Measurements from ENCODE around the gene BAZ2A. TPM values are rescaled to one million over a fixed set of nuclear protein-coding genes. Genes with fewer than 3 reads are reported as not detected.
"Not testable (repeated sequence)": the region's sequence is repeated elsewhere in the genome, so short reads cannot be mapped to it uniquely, and the experiment has no call there.

The BAZ2A gene
- polyA plus RNA-seq, 1 experiment, result 65.1 TPM

GRCh38 chr12:56657416-56658379 lies 27.6 kb upstream of the BAZ2A start:
- CTCF ChIA-PET, result interaction anchor here (1.1 kb wide), 1 partner anchor 10 kb away, joined by 5 read pairs; no protein-coding TSS in a partner anchor
- Histone ChIP-seq H3K4me3 (ENCODE audit: low read depth, low read length) (no peak overlapping the region), H3K27me3 (ENCODE audit: control insufficient read depth, insufficient read depth, low read length) (no peaks in the 10 kb centered on the region), H3K36me3 (ENCODE audit: control insufficient read depth, insufficient read depth, low read length) (no peaks in the 10 kb centered on the region)
- POLR2A ChIA-PET, result no interaction called here
- no peak for TF ChIP-seq CTCF (IDR thresholded peaks at IDR 0.05; ENCODE audit: insufficient read depth, low read depth, low read length)
- DNase-seq (ENCODE audit: low read depth), result no peak

GRCh38 chr12:56653781-56654180 lies 23.7 kb upstream of the BAZ2A start:
- POLR2A ChIA-PET, result not testable (repeated sequence)

GRCh38 chr12:56648023-56648422 lies 17.9 kb upstream of the BAZ2A start:
- POLR2A ChIA-PET, result not testable (repeated sequence)
- CTCF ChIA-PET, result interaction anchor here (2.0 kb wide), 1 partner anchor 10 kb away, joined by 5 read pairs; no protein-coding TSS in a partner anchor

More at GRCh38 chr12:56653781-56654180, 23.7 kb upstream of the BAZ2A start:
- CTCF ChIA-PET; H3K27me3 ChIP-seq (ENCODE audit: control insufficient read depth, insufficient read depth, low read length); H3K4me3 ChIP-seq (ENCODE audit: low read depth, low read length); H3K36me3 ChIP-seq (ENCODE audit: control insufficient read depth, insufficient read depth, low read length); DNase-seq (ENCODE audit: low read depth): not testable (repeated sequence)

GRCh38 chr12:56645717-56646446 lies 15.8 kb upstream of the BAZ2A start, which contains the start of gene ATP5F1B:
Gene ATP5F1B, minus strand, starts transcription at chr12:56645984. Its CDS starts 21 bp downstream, at chr12:56645963.
- POLR2A ChIA-PET, result interaction anchor here (0.5 to 0.7 kb wide), 3 partner anchors 9 to 124 kb away, joined by 3 to 8 read pairs (median 7); no protein-coding TSS in a partner anchor
- H3K27me3 ChIP-seq (ENCODE audit: control insufficient read depth, insufficient read depth, low read length), result no peaks in the 10 kb centered on the region
- no peak for TF ChIP-seq CTCF (IDR thresholded peaks at IDR 0.05; ENCODE audit: insufficient read depth, low read depth, low read length)
- peaks cover 13% of the 10 kb centered on the region for H3K36me3 ChIP-seq (ENCODE audit: control insufficient read depth, insufficient read depth, low read length)
- CTCF ChIA-PET, result interaction anchor here (0.6 to 3.0 kb wide), 3 partner anchors 10 to 52 kb away, joined by 3 to 17 read pairs (median 3); no protein-coding TSS in a partner anchor
- DNase-seq (ENCODE audit: low read depth), result peak; percentile 100
- peak within 1 kb of the TSS; percentile 64 for H3K4me3 ChIP-seq (ENCODE audit: low read depth, low read length)

More at GRCh38 chr12:56648023-56648422, 17.9 kb upstream of the BAZ2A start:
- not testable (repeated sequence) for DNase-seq (ENCODE audit: low read depth); H3K4me3 ChIP-seq (ENCODE audit: low read depth, low read length); H3K36me3 ChIP-seq (ENCODE audit: control insufficient read depth, insufficient read depth, low read length); H3K27me3 ChIP-seq (ENCODE audit: control insufficient read depth, insufficient read depth, low read length)

- no peaks in the 10 kb centered on the region for H3K27me3 ChIP-seq (ENCODE audit: control insufficient read depth, insufficient read depth, low read length)
- ChIA-PET POLR2A (interaction anchor here (0.5 to 0.7 kb wide), 3 partner anchors 8 to 125 kb away, joined by 3 to 8 read pairs (median 7); no protein-coding TSS in a partner anchor), CTCF (interaction anchor here (0.6 to 3.0 kb wide), 2 partner anchors 9 to 53 kb away, joined by 3 to 17 read pairs; no protein-coding TSS in a partner anchor)
- H3K36me3 ChIP-seq (ENCODE audit: control insufficient read depth, insufficient read depth, low read length), result peaks cover 13% of the 10 kb centered on the region
- no peak for DNase-seq (ENCODE audit: low read depth)
- TF ChIP-seq CTCF (IDR thresholded peaks at IDR 0.05; ENCODE audit: insufficient read depth, low read depth, low read length), result 0 out of 2 replicates have a peak, but pooled peaks have one; percentile 2
- H3K4me3 ChIP-seq (ENCODE audit: low read depth, low read length), result peak overlapping the region; percentile 64
Measured at GRCh38 chr12:56645201-56645716, 15.1 kb upstream of the BAZ2A start.

Measured in BJ (cell line).